Endothelial cell of umbilical vein (primary cell): ENCODE measurements around the gene FAM98B. TPM values are rescaled to one million over a fixed set of nuclear protein-coding genes. Genes with fewer than 3 reads are reported as not detected.

Experiments used
- BruUV-seq: library from RNA; stranded (reverse); fragments of 400-500 nt; replicated peaks from 2 replicates; lab custom pipeline; 2021; lab: Mats Ljungman, UMichigan
- CTCF ChIA-PET: fragments of 300-600, 350-600 bp; sonication (Branson Sonifier 250); formaldehyde crosslinking; loops from one replicate; lab custom pipeline; 2021; ENCODE audit warnings: antibody characterized with exemption, inconsistent platforms; lab: Charles Lee
- POLR2A ChIA-PET: fragments of 300-600, 350-600 bp; sonication (Branson Sonifier 250); formaldehyde crosslinking; loops from one replicate; lab custom pipeline; 2021; ENCODE audit warnings: antibody characterized with exemption, inconsistent platforms; lab: Charles Lee
- DNase-seq: peaks from one replicate; pipeline ENCODE4 v3.0.0-alpha.2; 2011; ENCODE audit warnings: low read depth, low spot score
- FAIRE-seq: peaks from 2 replicates; lab custom pipeline; 2011; peaks lifted over from hg19 to GRCh38; lab: Jason Lieb, UNC
- H2AFZ ChIP-seq: 2 replicates; pipeline ENCODE4 v1.6.0; 2012; ENCODE audit warnings: low read depth, low read length, control low read depth, inconsistent platforms
- H3K27ac ChIP-seq: 2 replicates; pipeline ENCODE4 v1.5.1; 2011; ENCODE audit warnings: low read depth, mild to moderate bottlenecking, control low read depth, low read length, moderate library complexity; ENCODE audit not compliant: insufficient read depth
- H3K27me3 ChIP-seq, 2 experiments: 2 replicates each; pipeline versions ENCODE4 v1.6.0 to v1.6.1; 2011; ENCODE audit warnings: low read length in 2 of 2, mixed read lengths in 1 of 2; ENCODE audit not compliant: control insufficient read depth in 2 of 2, insufficient read depth in 2 of 2
- H3K36me3 ChIP-seq, 2 experiments: 2 replicates in 1 of 2; 3 replicates in 1 of 2; pipeline ENCODE4 v1.5.1; 2011; ENCODE audit warnings: low read length in 2 of 2, mild to moderate bottlenecking in 1 of 2, moderate library complexity in 1 of 2; ENCODE audit not compliant: control insufficient read depth in 2 of 2, insufficient read depth in 2 of 2; ENCODE audit errors: extremely low read depth in 1 of 2
- H3K4me1 ChIP-seq: 3 replicates; pipeline ENCODE4 v1.5.1; 2011; ENCODE audit warnings: mild to moderate bottlenecking, low read length; ENCODE audit not compliant: control insufficient read depth, insufficient read depth; ENCODE audit errors: extremely low read depth
- H3K4me2 ChIP-seq: 2 replicates; pipeline ENCODE4 v1.6.1; 2011; ENCODE audit warnings: low read length, control low read depth, mixed read lengths; ENCODE audit not compliant: insufficient read depth
- H3K4me3 ChIP-seq, 3 experiments: fragments of 200-600 bp in 1 of 3; sonication (generic), shearing (Covaris generic) in 1 of 3; replicated peaks in 1 of 3; 2 replicates each; pipeline ENCODE4 v1.5.1; 2011 to 2016; ENCODE audit warnings: control low read depth in 3 of 3, low read length in 3 of 3, mild to moderate bottlenecking in 2 of 3, inconsistent platforms in 1 of 3, low read depth in 1 of 3, moderate library complexity in 1 of 3; ENCODE audit not compliant: insufficient read depth in 1 of 3
- H3K79me2 ChIP-seq: 2 replicates; pipeline ENCODE4 v1.6.0; 2012; ENCODE audit warnings: low read length, inconsistent platforms; ENCODE audit not compliant: control insufficient read depth, insufficient read depth
- H3K9ac ChIP-seq: replicated peaks from 2 replicates; pipeline ENCODE3; 2011; ENCODE audit warnings: low read length, control low read depth; ENCODE audit not compliant: insufficient read depth; ENCODE audit errors: extremely low read depth
- H3K9me1 ChIP-seq: replicated peaks from 3 replicates; pipeline ENCODE4 v1.6.0; 2011; ENCODE audit warnings: mild to moderate bottlenecking, low read length; ENCODE audit not compliant: control insufficient read depth, insufficient read depth; ENCODE audit errors: extremely low read depth
- H3K9me3 ChIP-seq: replicated peaks from 2 replicates; pipeline ENCODE4 v1.5.1; 2012; ENCODE audit warnings: low read length, inconsistent platforms; ENCODE audit not compliant: control insufficient read depth, insufficient read depth
- H4K20me1 ChIP-seq: replicated peaks from 2 replicates; pipeline ENCODE3; 2011; ENCODE audit warnings: mild to moderate bottlenecking, low read length; ENCODE audit not compliant: control insufficient read depth, insufficient read depth; ENCODE audit errors: extremely low read depth
- CTCF ChIP-seq, 2 donors: IDR thresholded peaks; 1 replicate in 1 of 2; 2 replicates in 1 of 2; pipeline ENCODE4 v1.5.1; 2011; ENCODE audit warnings: low read length in 2 of 2, mild to moderate bottlenecking in 2 of 2, moderate library complexity in 2 of 2, control low read depth in 1 of 2, inconsistent platforms in 1 of 2, low read depth in 1 of 2; ENCODE audit not compliant: insufficient read depth in 1 of 2; ENCODE audit errors: extremely low read depth in 1 of 2
- EZH2 ChIP-seq: IDR thresholded peaks from 2 replicates; pipeline ENCODE4 v1.6.1; 2012; ENCODE audit warnings: borderline replicate concordance, low read depth, mild to moderate bottlenecking, moderate library complexity, low read length, inconsistent platforms; ENCODE audit not compliant: severe bottlenecking
- FOS ChIP-seq: IDR thresholded peaks from 2 replicates; pipeline ENCODE4 v1.6.1; 2011; ENCODE audit warnings: mild to moderate bottlenecking, low read length, moderate library complexity, borderline replicate concordance; ENCODE audit not compliant: insufficient read depth
- GATA2 ChIP-seq: IDR thresholded peaks from 2 replicates; pipeline ENCODE4 v1.7.0; 2011; ENCODE audit warnings: low read depth, mild to moderate bottlenecking, moderate library complexity, mixed read lengths, low read length; ENCODE audit not compliant: insufficient read length, insufficient read depth
- JUN ChIP-seq: IDR thresholded peaks from 2 replicates; pipeline ENCODE4 v1.6.1; 2011; ENCODE audit warnings: borderline replicate concordance, low read depth; ENCODE audit not compliant: insufficient read length, insufficient read depth
- MAX ChIP-seq: IDR thresholded peaks from 2 replicates; pipeline ENCODE4 v1.6.1; 2011; ENCODE audit not compliant: insufficient read depth, insufficient read length
- MYC ChIP-seq: IDR thresholded peaks from one replicate; pipeline ENCODE4 v1.6.1; 2011; ENCODE audit warnings: mild to moderate bottlenecking, low read depth, low read length
- POLR2A ChIP-seq: IDR thresholded peaks from 2 replicates; pipeline ENCODE4 v1.6.1; 2012; ENCODE audit warnings: low read depth, mild to moderate bottlenecking, control low read depth, low read length
- POLR2AphosphoS5 ChIP-seq: IDR thresholded peaks from 2 replicates; pipeline ENCODE4 v1.6.1; 2012; ENCODE audit warnings: low read depth, mild to moderate bottlenecking, control low read depth, low read length, moderate library complexity; ENCODE audit not compliant: insufficient read depth
- dilution Hi-C: fragments of 300-500 bp; cut with MboI; formaldehyde crosslinking; loops from one replicate; pipeline ENCODE4 v1.15.0; 2019; ENCODE audit warnings: low sequenced_read_pairs; ENCODE audit not compliant: extremely low pct_ligation_motif_present
- intact Hi-C: fragments of 100-400 bp; cut with micrococcal nuclease; formaldehyde crosslinking; loops from one replicate; pipeline ENCODE4 v1.10.0; 2022
- polyA plus RNA-seq, 4 experiments: library from polyadenylated mRNA; depleted of rRNA in 3 of 4; stranded (reverse) in 3 of 4; unstranded in 1 of 4; fragments of >200 nt; gene quantifications; 2 replicates each; pipeline versions ENCODE4 v1.2.1 to v1.2.3, GENCODE V29; 2011 to 2012; ENCODE audit warnings: missing spikeins in 1 of 4
- total RNA-seq: library from RNA; stranded (reverse); gene quantifications from 2 replicates; pipeline ENCODE4 v1.2.3, GENCODE V29; 2021

The FAM98B gene
- total and polyA plus RNA-seq, 2 donors (not counting 3 experiments of a cell fraction or from before 2014, with no cell fraction given) = 4.2 to 22.3 TPM

- H3K79me2 ChIP-seq = peaks cover 35% of the 10 kb centered on the region
- no peaks in the 10 kb centered on the region for H3K36me3 ChIP-seq
- no peak overlapping the region for H2AFZ ChIP-seq
- intact Hi-C loops (no loop called here), dilution Hi-C loops (no loop called here)
- FAIRE-seq = no peak
- no peaks in the 10 kb centered on the region for H3K9me3 ChIP-seq
- no peak overlapping the region for H3K9ac ChIP-seq
- no peak for TF ChIP-seq MAX
- no peak for TF ChIP-seq POLR2A
- no peak for TF ChIP-seq EZH2
- TF ChIP-seq JUN = no peak
- no peak for TF ChIP-seq GATA2
- TF ChIP-seq CTCF (IDR thresholded peaks at IDR 0.05; ENCODE audit: extremely low read depth in 1 of 2, insufficient read depth in 1 of 2, low read depth in 1 of 2, low read length in 2 of 2) = no peak
- no peak for TF ChIP-seq MYC
- TF ChIP-seq FOS = no peak
- TF ChIP-seq POLR2AphosphoS5 = no peak
- POLR2A ChIA-PET = no interaction called here
- no peaks in the 10 kb centered on the region for H3K27me3 ChIP-seq
- no peaks in the 10 kb centered on the region for H3K9me1 ChIP-seq
- CTCF ChIA-PET = interaction anchor here (1.0 to 2.1 kb wide), 5 partner anchors 10 to 469 kb away, joined by 3 to 8 read pairs (median 5); partner anchors contain the start of gene FAM98B
- no peak overlapping the region for H3K4me3 ChIP-seq
- H3K4me2 ChIP-seq = no peak overlapping the region
- H3K27ac ChIP-seq = no peak overlapping the region
- H4K20me1 ChIP-seq = peaks cover 11% of the 10 kb centered on the region
- peaks cover 10% of the 10 kb centered on the region for H3K4me1 ChIP-seq
- no peak for DNase-seq
- BruUV-seq = no TSS peak
Measured at GRCh38 chr15:38464675-38465074, 10.7 kb downstream of the FAM98B start.
